Brain microvascular endothelial cell (primary cell): ENCODE measurements around the gene TRIM13.

Experiments
- DNase-seq: peaks from one replicate; pipeline ENCODE4 v3.0.0-alpha.2; 2020
- H3K27ac ChIP-seq: fragments of 250-450 bp; sonication (Bioruptor Pico); 2 replicates; pipeline ENCODE4 v1.5.1; 2020; ENCODE audit warnings: mild to moderate bottlenecking, moderate library complexity
- H3K27me3 ChIP-seq: fragments of 250-450 bp; sonication (Bioruptor Pico); replicated peaks from 2 replicates; pipeline ENCODE4 v1.5.1; 2020; ENCODE audit warnings: mild to moderate bottlenecking
- H3K36me3 ChIP-seq: fragments of 250-450 bp; sonication (Bioruptor Pico); replicated peaks from 2 replicates; pipeline ENCODE4 v1.5.1; 2020; ENCODE audit warnings: mild to moderate bottlenecking
- H3K4me3 ChIP-seq: 2 replicates; pipeline ENCODE4 v1.5.1; 2011; ENCODE audit warnings: low read depth, mild to moderate bottlenecking, control low read depth, low read length, moderate library complexity
- in situ Hi-C: cut with HindIII; loops from 2 replicates; pipeline ENCODE4 v1.10.0; 2017; ENCODE audit warnings: low sequenced_read_pairs, low pct_ligation_motif_present
- TF ChIP-seq, protein P1 (sequence below): IDR thresholded peaks from 2 replicates; pipeline ENCODE4 v1.5.1; 2011; ENCODE audit warnings: low read depth, mild to moderate bottlenecking, moderate library complexity, low read length, control low read depth, inconsistent platforms; ENCODE audit errors: missing control alignments

The TRIM13 gene

DNA sequence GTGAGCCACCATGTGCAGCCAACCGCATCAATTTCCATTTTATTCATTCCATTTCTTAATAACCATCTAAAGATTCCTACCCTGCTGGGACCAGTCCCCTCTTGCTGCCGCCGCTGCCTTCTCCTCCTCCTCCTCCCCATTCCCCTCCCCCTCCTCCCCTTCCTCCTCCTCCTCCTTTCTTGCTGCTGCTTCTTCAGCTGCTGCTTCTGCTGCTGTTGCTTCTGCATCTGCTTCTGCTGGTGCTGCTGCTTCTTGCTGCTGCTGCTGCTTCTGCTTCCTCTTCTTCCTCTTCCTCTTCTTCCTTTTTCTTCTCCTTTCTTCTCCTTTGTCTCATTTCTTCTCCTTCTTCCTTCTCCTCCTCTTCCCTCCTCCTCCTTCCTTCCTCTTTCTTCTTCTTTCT lies 40.7 kb upstream of the TRIM13 start:
- no peak for DNase-seq
- H3K27me3 ChIP-seq = no peaks in the 10 kb centered on the region
- in situ Hi-C loops = no loop called here
- H3K4me3 ChIP-seq = no peak overlapping the region
- H3K36me3 ChIP-seq = no peaks in the 10 kb centered on the region
- H3K27ac ChIP-seq = no peak overlapping the region
- TF ChIP-seq, protein P1, sequence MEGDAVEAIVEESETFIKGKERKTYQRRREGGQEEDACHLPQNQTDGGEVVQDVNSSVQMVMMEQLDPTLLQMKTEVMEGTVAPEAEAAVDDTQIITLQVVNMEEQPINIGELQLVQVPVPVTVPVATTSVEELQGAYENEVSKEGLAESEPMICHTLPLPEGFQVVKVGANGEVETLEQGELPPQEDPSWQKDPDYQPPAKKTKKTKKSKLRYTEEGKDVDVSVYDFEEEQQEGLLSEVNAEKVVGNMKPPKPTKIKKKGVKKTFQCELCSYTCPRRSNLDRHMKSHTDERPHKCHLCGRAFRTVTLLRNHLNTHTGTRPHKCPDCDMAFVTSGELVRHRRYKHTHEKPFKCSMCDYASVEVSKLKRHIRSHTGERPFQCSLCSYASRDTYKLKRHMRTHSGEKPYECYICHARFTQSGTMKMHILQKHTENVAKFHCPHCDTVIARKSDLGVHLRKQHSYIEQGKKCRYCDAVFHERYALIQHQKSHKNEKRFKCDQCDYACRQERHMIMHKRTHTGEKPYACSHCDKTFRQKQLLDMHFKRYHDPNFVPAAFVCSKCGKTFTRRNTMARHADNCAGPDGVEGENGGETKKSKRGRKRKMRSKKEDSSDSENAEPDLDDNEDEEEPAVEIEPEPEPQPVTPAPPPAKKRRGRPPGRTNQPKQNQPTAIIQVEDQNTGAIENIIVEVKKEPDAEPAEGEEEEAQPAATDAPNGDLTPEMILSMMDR = no peak

DNA sequence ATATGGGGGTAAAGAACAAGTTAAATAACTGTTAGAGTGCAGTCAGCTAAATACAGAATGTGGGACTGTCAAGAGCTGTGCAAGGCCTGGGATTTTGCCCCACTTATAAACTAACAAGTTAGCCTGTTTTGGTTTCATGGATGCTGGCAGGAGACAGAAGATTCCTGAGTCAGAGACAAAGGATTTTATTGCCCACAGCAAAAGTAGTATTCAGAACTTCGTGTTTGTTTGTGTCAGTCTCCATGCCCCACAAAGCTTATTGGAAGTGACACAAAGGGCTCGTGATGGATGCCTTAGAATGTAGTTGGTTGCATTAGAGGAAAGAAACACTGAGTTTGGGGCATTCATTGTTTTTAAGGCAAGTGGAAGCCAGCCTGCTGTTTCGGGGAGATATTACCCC lies 38.5 kb upstream of the TRIM13 start:
- TF ChIP-seq, protein P1 = no peak
- H3K36me3 ChIP-seq = no peaks in the 10 kb centered on the region
- no peak overlapping the region for H3K27ac ChIP-seq
- DNase-seq = no peak
- H3K27me3 ChIP-seq = no peaks in the 10 kb centered on the region
- in situ Hi-C loops = no loop called here
- no peak overlapping the region for H3K4me3 ChIP-seq

- TF ChIP-seq, protein P1 = no peak
- H3K36me3 ChIP-seq = no peaks in the 10 kb centered on the region
- no peaks in the 10 kb centered on the region for H3K27me3 ChIP-seq
- no peak overlapping the region for H3K4me3 ChIP-seq
- no peak overlapping the region for H3K27ac ChIP-seq
- no peak for DNase-seq
- in situ Hi-C loops = no loop called here
These were observed 29.4 kb upstream of the TRIM13 start for GRCh38 chr13:49967456-49967855.

DNA sequence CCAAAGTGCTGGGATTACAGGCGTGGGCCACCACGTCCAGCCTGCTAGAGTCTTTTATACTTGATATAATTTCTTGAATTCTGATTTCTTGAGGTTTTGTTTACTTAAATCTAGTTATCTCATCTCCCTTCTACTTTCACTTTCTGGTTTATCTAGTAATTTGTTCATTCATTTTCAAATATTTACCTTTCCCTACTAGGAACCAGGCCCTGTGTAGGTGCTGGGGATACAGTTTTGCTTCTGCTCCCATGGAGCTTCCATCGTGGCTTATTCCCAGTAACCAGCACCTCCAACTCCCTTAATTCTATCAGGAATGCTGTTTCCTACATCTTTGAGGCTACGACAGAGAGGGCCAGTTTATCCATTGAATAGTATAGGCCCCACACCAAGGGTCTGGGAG lies 24.1 kb upstream of the TRIM13 start:
- H3K4me3 ChIP-seq = no peak overlapping the region
- in situ Hi-C loops = no loop called here
- H3K36me3 ChIP-seq = no peaks in the 10 kb centered on the region
- no peak overlapping the region for H3K27ac ChIP-seq
- TF ChIP-seq, protein P1 = no peak
- no peaks in the 10 kb centered on the region for H3K27me3 ChIP-seq
- no peak for DNase-seq

GRCh38 chr13:49975826-49976225 lies 21.0 kb upstream of the TRIM13 start:
- no peaks in the 10 kb centered on the region for H3K27me3 ChIP-seq
- DNase-seq = no peak
- H3K36me3 ChIP-seq = no peaks in the 10 kb centered on the region
- TF ChIP-seq, protein P1 = no peak
- no peak overlapping the region for H3K4me3 ChIP-seq
- in situ Hi-C loops = no loop called here
- no peak overlapping the region for H3K27ac ChIP-seq
